Mammary epithelial cell (primary cell): ENCODE measurements around the gene NAPA.

ENCODE experiments used
- EZH2 ChIP-seq: IDR thresholded peaks from 2 replicates; pipeline ENCODE4 v1.6.1; 2012; ENCODE audit warnings: low read length, inconsistent platforms, borderline replicate concordance
- TF ChIP-seq, protein P1 (sequence below), 2 donors: IDR thresholded peaks in 1 of 2; conservative IDR thresholded peaks in 1 of 2; 2 replicates each; pipeline ENCODE4 v1.5.1; 2011 to 2012; ENCODE audit warnings: inconsistent platforms in 2 of 2, low read length in 2 of 2, mild to moderate bottlenecking in 2 of 2, control low read depth in 1 of 2, low read depth in 1 of 2; ENCODE audit not compliant: insufficient read depth in 1 of 2; ENCODE audit errors: extremely low read depth in 1 of 2

DNA sequence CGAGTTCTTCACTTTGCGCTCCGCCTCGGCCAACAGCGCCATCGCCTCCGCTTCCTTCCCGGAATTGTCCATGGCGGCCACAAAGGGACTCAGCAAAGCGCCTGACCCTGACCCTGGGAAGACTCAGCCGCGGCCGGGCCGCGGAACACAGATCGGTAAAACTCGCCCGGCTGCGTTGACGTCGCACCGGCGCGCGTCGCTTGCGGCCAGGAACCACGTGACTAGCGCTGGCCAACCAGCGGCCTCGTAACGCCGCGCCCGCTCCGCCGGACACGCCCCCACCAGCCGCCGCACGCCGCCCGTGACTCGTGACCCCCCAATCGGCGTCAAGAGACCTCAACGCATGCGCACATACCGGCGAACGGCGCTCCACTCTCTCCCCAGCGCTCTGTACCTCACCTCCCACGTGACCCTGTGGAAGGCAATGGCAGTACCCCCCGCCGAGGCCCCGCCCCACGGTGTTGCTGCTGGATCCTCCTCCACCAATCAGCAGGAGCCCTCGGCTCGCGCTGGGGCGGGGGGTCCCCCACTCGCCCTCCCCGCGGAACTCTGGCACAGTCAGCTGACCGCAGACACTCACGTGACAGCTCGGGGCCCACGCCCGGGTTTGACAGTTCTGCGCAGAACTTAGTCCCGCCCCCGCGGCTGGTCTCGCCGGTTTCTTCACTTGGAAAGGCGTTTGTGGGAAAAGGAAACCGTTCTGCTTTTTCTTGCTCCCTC is at the start of gene NAPA:
- TF ChIP-seq, protein P1, sequence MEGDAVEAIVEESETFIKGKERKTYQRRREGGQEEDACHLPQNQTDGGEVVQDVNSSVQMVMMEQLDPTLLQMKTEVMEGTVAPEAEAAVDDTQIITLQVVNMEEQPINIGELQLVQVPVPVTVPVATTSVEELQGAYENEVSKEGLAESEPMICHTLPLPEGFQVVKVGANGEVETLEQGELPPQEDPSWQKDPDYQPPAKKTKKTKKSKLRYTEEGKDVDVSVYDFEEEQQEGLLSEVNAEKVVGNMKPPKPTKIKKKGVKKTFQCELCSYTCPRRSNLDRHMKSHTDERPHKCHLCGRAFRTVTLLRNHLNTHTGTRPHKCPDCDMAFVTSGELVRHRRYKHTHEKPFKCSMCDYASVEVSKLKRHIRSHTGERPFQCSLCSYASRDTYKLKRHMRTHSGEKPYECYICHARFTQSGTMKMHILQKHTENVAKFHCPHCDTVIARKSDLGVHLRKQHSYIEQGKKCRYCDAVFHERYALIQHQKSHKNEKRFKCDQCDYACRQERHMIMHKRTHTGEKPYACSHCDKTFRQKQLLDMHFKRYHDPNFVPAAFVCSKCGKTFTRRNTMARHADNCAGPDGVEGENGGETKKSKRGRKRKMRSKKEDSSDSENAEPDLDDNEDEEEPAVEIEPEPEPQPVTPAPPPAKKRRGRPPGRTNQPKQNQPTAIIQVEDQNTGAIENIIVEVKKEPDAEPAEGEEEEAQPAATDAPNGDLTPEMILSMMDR (conservative IDR thresholded peaks at IDR 0.05 in 1 of 2, IDR thresholded peaks at IDR 0.05 in 1 of 2; ENCODE audit: extremely low read depth in 1 of 2, insufficient read depth in 1 of 2, low read depth in 1 of 2, low read length in 2 of 2), result no peak
- no peak for TF ChIP-seq EZH2
